OCI-LY3 (cell line): ENCODE measurements around the gene WNT9B.

ENCODE experiments used
- EZH2phosphoT487 ChIP-seq: fragments of 200-600 bp; shearing (Covaris generic); IDR thresholded peaks from 2 replicates; pipeline ENCODE4 v1.6.1; 2018; ENCODE audit warnings: antibody characterized with exemption, mixed run types, low read depth
- TF ChIP-seq, protein P1 (sequence below): fragments of 200-600, 300-600 bp; sonication (generic); IDR thresholded peaks from 2 replicates; pipeline ENCODE4 v1.5.1; 2014; ENCODE audit warnings: antibody characterized with exemption, low read length, low read depth

DNA sequence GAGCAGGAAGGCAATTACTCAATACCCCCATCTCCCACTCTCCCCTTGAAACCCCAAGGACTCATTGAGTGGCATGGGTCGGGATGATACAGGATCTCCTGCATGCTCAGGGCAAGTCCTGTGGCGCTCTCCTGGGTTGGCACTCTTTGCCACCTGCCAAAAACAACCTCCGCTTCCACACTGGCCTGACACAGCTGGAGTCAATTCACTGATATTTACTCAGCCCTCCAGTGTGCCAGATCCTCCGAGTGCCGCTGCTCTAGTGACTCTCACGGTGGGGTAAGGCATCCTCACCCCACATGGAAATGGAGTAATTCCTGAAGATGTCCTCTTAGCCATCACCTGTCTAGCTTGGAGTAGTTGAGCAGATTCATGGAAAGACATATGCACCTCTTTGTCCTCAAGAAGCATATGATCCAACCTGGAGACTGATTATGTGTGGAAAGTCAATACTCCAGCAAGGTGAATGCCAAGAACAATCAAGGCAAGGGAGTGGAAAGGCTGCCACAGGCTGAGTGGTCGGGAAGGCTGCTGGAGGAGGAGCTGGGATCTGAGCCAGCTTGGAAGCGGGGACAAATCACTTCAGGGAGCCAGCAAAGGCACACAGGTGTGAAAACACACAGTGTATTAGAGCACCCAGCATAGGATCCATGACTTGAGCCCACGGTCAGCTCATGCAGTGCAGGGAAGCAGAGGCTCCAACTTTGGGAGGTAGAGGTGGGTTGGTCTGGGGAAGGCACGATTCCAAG lies 59.0 kb downstream of the WNT9B start:
- TF ChIP-seq, protein P1, sequence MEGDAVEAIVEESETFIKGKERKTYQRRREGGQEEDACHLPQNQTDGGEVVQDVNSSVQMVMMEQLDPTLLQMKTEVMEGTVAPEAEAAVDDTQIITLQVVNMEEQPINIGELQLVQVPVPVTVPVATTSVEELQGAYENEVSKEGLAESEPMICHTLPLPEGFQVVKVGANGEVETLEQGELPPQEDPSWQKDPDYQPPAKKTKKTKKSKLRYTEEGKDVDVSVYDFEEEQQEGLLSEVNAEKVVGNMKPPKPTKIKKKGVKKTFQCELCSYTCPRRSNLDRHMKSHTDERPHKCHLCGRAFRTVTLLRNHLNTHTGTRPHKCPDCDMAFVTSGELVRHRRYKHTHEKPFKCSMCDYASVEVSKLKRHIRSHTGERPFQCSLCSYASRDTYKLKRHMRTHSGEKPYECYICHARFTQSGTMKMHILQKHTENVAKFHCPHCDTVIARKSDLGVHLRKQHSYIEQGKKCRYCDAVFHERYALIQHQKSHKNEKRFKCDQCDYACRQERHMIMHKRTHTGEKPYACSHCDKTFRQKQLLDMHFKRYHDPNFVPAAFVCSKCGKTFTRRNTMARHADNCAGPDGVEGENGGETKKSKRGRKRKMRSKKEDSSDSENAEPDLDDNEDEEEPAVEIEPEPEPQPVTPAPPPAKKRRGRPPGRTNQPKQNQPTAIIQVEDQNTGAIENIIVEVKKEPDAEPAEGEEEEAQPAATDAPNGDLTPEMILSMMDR: no peak
- TF ChIP-seq EZH2phosphoT487: no peak
